ENCODE data around the gene SLC13A3.

SLC13A3 gene

GRCh38 chr20:46523696-46524328 lies 127.4 kb downstream of the SLC13A3 start:
- DNase-seq (ENCODE audit: low spot score): no peak

DNA sequence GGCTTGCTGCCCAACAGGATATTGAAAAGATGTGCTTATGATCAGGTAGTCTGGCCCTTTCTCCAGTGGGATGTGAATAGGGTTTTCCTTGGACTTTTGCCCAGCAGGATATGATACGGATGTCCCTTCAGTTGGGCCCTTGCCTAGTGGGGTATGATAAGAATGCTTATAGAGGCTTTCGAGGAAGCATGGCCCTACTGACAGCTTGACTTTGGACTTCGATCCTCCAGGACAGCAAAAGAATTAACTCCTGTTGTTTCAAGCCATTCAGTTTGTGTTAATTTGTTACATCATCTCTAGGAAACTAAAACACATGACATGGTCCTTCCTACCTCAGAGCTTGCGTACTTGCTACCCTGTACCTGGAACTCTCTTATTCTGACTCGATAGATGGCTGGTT lies 128.2 kb downstream of the SLC13A3 start:
- DNase-seq (ENCODE audit: low spot score): no peak

- DNase-seq (ENCODE audit: low spot score): peak; percentile 75
Observed at GRCh38 chr20:46520976-46521579, 130.2 kb downstream of the SLC13A3 start.

- no peak for DNase-seq (ENCODE audit: low spot score)
Observed at GRCh38 chr20:46520540-46520939, 130.7 kb downstream of the SLC13A3 start.

- DNase-seq (ENCODE audit: low spot score): no peak
Observed at GRCh38 chr20:46519471-46520068, 131.7 kb downstream of the SLC13A3 start.

DNA sequence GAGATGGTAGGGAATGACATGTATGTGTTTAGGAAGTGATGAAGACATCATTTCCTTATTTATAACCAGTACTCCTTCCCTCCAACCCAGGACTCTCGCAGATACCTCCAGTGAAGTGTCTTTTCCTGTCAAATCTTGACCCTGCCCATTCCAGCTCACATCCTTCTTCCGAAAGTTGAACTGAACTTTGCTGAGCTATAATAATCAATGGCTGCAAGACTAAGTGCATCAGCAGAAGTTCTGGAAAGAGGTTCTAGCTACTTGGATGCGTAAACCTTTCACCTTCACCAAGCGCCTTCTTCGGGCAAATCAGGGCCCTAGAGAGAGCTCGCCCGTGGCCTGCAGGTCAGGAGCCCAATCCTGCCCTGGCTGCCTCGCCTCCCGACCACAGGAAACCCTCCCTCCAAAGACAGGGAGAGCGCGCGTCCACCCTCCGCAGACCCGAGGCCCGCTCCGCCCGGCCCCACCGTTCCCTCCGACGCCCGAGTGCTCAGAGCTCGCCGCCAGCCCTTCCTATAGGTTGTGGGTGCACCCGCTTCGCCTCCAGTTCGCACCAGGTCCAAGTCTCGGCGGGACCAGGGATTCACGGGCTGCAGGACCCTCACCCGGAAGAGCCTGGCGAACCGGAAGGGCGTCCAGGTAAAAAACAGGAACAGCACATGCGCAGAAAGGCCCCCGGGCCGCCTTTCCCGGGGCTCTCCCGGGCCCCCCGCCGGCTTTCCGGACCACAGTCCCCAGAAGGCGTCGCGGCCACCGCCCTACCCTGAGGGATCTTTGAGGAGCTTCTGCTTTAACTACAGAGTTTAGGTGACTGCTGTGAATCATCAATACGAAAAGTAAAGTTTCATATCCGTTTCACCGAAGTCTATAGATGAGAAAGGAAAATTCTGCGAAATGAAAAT lies 138.1 kb downstream of the SLC13A3 start, which contains the start of gene ZNF334:
Gene ZNF334, minus strand, starts transcription at position 617 of the 902 bp plus-strand sequence. CDS start 1,457 bp downstream, outside the sequence.
- peak; percentile 70 for DNase-seq (ENCODE audit: low spot score)

- DNase-seq (ENCODE audit: low spot score): no peak
Observed at GRCh38 chr20:46509523-46509922, 141.7 kb downstream of the SLC13A3 start.
